GM10266 (cell line): Measurements from ENCODE around the gene CFAP52.

Experiments
- DNase-seq: peaks from one replicate; pipeline ENCODE4 v3.0.0; 2012; ENCODE audit errors: extremely low spot score
- CTCF ChIP-seq: IDR thresholded peaks from 2 replicates; pipeline ENCODE4 v1.5.1; 2012; ENCODE audit warnings: mild to moderate bottlenecking, low read depth; ENCODE audit not compliant: control insufficient read depth, insufficient read depth; ENCODE audit errors: missing control alignments

The CFAP52 gene

GRCh38 chr17:9536061-9536460 lies 40.4 kb upstream of the CFAP52 start:
- no peak for DNase-seq
- TF ChIP-seq CTCF, result no peak

- no peak for TF ChIP-seq CTCF
- no peak for DNase-seq
Observed at GRCh38 chr17:9537177-9537776, 39.2 kb upstream of the CFAP52 start.

- no peak for DNase-seq
- no peak for TF ChIP-seq CTCF
Observed at GRCh38 chr17:9538626-9539025, 37.8 kb upstream of the CFAP52 start.

- no peak for TF ChIP-seq CTCF
- no peak for DNase-seq
Observed at GRCh38 chr17:9541718-9542117, 34.7 kb upstream of the CFAP52 start.

- no peak for DNase-seq
- no peak for TF ChIP-seq CTCF
Observed at GRCh38 chr17:9544221-9544620, 32.2 kb upstream of the CFAP52 start.

- DNase-seq, result no peak
- no peak for TF ChIP-seq CTCF
Observed at GRCh38 chr17:9549215-9549614, 27.2 kb upstream of the CFAP52 start.

GRCh38 chr17:9553181-9553580 lies 23.3 kb upstream of the CFAP52 start:
- no peak for TF ChIP-seq CTCF
- no peak for DNase-seq
